Nucleus accumbens (tissue), 56 donors: ENCODE measurements around the gene G6PC3.

ENCODE experiments used
- DNase-seq, 56 donors: peaks; one replicate each; lab custom pipeline; 2025; lab: John Stamatoyannopoulos, UW

G6PC3 gene

GRCh38 chr17:44102849-44103622 is 32.5 kb downstream of the G6PC3 start:
- no peak for DNase-seq

DNA sequence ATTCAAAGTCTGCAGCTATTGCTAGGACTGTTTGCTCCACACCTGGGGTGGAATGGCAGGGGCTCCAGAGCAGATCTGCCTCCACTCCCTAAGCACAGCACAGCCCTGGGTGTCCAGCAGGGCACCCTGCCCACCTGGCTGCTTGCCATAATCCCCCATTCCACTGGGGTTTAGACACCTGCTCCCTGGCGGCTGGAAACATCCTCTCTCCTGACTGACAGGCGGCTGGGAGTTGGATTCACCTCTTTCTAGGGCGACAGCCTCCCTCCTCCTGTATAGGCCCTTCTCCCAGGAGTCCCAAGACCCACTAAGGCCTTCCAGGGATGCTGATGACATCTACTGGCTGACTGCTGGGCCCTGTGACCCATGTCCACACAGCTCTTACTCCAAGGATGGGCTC is 34.9 kb downstream of the G6PC3 start:
- no peak for DNase-seq

DNA sequence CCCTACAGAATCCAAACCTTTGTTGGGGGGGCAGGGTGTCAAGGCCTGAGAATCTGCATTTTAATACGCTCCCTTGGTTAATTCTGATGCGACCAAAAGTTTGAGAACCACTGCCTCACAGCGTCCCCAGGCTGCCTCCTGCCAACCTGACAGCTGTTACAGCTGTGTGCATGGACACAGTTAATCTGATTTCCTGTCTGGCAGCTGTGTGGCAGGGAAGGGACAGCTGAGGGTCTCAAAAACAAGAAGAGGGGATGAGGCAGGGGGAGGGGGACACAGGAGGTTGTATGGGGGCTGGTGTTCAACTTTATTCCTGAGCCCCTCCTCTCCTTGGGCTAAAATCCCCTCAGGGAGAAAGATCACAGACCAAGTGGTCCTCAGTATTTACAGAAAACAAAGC is 35.4 kb downstream of the G6PC3 start:
- DNase-seq: no peak

DNA sequence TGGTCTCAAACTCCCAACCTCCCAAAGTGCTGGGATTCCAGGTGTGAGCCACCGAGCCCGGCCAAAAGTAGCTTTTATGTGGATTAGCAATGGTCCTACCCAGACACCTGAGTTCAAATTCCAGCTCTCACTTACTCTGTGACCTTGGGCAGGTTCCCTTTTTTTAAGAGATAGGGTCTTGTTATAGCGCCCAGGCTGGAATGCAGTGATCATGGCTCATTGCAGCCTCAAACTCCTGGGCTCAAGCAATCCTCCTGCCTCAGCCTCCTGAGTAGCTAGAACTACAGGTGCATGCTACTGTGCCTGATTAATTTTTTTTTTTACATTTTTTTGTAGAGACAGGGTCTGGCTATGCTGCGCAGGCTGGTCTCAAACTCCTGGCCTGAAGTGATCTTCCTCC is 36.3 kb downstream of the G6PC3 start:
- DNase-seq: no peak

DNA sequence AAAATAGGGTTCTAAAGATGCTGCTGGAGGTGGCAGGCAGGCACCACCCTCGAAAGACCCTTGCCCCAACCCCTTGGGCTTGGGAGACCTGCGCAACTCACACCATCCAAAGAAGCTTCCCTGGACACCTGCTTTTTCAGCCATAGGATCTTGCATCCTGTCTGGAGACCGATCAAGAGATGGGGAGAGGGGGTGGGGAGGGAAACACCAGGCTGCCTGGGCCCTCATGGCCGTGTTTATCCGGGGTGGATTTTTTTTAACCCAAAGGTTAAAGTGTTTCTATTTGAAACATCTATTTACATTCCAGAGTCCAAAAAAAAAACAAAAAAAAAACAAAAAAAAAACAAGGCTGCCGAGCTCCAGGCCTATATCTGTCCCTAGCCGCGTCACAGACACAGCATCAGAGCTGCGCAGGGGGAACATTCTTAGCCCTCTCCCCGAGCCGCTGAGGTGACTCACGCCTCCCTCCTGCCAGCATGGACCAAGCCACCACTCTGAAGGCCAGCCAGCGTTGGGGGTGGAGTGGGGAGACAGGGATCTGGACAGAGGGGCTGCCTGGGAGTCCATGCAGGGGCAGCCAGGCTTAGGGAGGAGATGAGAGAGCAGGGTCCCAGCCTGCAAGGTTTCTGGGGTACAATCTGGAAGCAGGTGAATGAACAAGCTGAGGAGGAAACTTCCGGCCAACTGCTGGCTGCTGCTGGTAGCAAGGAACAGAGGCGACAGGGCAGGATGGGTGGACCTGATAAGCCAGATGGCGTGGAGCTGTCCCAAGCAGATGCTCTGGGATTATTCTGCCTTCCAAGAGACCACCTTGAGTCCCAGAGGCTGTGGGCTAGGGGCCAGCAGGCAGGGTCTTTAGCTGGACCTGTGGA is 38.1 kb downstream of the G6PC3 start:
- DNase-seq: peak in 17 of 56 donors; percentile 9 to 76 (median 31)

DNA sequence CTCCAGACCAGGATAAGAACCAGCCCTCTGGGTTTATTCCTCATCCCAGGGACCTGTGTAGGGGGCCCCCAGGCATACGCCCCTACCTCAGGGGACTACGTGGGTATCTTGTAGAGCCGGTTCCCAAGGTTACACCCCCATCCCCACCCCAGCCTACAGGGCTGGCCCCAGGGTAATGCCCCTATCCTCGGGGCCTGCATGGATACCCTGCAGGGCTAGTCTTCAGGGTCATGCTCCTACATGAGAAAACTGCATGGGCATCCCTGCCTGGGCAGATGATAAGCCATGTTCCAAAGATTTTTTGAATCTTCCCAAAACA is 38.7 kb downstream of the G6PC3 start:
- DNase-seq: no peak

DNA sequence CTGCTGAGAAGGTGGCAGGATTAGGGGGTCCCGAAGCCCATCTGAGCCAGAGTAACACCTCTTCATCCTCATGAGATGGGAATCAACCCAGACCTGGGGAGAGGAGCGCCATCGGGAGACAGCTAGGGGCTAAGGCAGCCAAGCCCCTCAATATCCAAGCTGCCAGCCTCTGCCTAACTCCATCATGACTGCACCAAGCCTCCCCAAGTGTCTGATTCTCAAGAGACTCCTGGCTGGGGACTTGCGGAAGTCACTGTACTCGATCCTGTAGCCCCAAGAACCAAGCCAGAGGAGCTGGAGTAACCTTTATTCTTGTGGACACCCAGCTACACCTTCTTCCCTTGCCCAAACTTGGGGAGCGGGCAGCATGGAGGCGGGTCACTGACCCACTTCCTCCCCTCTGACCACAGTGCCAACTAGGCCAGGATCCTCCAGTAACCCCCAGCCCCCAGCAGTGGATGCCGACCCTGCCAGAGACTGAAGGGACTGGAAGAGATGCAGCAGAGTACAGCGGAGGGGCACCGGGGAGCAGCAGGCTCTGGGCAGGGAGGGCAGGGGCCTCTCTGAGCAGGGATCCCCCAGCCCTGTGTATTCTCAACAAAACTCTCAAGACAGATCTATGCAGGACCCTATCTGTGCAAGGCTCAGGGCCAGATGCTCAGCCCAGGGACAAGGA is 39.6 kb downstream of the G6PC3 start:
- peak in 1 of 56 donors; percentile 16 for DNase-seq

- peak; percentile 65 to 99 (median 97) for DNase-seq
These were observed 40.5 kb downstream of the G6PC3 start for GRCh38 chr17:44110823-44111633.

DNA sequence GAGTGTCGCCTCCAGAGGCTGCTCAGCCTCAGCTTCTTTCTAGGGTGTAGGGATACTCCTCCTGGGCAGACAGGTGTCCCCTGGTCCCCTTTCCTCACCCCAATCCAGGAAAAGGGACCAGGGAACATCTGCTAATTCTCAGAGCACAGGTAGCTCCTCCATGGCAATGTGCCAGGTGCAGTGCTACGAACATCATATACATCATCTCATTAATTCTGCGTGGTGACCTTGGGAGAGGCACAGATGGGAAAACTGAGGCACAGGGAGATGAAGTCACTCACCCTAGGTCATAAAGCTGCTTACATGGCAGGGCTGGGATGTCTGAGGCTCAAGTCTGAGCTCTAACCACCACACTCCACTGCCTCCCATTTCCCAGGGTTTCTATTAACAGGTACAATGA is 41.2 kb downstream of the G6PC3 start:
- peak in 1 of 56 donors; percentile 18 for DNase-seq

DNA sequence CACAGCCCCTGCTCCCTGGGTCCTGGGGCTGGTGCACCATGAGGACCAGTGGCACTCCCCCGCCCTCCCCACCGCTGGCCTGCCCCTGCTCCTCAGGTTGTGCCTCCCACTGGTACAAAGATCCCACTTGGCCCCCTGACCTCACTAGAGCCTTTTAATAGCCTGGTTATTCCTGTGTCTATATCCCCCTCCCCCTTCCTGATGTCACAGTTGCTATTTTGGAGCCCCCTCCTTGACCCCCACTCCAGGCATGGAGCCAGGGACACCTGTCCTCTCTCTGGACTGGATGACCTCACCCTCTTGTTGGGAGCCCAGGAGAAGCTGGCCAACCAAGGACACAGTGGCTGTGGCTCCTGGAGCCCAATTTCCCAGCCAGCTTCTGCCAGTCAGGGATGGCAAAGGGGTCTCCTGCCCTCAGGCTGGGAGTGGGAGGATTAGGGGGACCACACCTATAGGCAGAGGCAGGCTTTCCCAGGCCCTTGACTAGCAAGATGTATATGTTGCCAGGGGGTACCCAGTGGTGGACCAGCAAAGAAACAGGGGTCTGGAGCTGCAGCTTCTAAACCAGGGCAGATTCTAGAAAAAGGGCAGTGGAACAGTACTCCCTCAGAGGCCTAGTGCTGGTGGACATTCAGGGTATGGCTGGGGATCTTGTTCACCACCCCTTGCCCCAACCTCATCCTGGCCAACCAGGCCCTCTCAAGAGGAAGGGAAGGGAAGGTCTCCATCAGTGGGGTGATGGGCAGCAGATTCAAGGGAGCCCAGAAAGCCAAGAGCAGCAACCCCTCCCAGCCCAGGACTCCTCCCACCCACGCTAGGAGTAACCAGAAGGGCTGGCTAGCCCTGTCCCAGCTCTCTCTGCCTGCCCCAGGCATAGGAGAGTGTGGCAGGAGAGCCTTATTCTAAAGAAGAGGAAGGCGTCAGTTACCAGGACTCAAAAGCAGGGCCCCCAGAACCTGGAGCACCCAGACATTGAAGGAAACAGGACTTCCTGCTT is 42.0 kb downstream of the G6PC3 start:
- peak in 1 of 56 donors; percentile 24 for DNase-seq

- no peak for DNase-seq
These were observed 42.8 kb downstream of the G6PC3 start for GRCh38 chr17:44113382-44113781.

DNA sequence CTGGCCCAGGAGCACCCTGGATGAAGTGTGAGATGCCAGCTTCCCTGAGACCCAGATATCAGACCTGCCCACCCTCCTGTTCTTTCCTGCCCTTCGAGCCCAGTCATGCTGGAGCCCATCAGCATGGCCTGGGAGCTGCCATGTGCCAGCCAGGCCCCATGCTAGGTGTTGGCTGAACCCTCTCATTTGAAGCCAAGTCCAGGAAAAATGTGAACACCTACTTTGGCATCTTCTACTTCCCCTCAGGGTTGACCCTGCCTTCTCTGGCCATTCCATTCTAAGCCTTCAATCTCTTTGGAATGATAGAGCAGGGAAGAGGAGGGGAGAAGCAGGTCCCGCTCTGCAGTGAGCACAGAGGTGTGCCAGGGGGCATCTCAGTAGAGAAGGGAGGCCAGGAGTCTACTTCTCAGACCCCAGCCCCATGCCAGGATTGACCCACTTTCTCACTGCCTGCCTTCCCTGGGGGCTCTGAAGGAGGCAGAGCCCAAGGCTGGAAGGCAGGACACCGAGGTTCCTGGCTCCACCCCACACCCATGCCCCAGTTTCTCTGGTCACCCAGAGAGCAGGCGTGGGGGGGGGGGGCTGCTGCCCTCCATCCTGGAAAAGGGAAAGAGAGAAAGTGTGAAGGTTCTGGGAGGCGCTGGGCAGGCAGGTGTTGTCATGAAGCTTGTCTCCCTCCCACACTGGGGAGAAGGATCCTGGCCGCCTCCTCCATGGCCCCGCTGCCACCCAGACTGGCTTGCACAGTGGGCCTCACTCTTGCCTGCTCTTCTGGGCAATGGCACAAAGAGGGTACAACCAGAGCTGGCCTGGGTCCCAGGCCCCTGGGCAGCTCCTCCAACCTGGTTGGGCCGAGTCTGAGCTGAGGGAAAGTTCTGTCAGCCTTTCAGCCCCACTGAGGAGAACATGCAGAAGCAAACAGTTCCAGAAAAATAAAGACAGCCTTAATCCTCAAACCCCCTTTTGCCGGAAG is 43.6 kb downstream of the G6PC3 start:
- peak in 20 of 56 donors; percentile 3 to 61 (median 36) for DNase-seq

- DNase-seq: peak in 20 of 56 donors; percentile 10 to 47 (median 21)
These were observed 45.3 kb downstream of the G6PC3 start for GRCh38 chr17:44115585-44116415.

DNA sequence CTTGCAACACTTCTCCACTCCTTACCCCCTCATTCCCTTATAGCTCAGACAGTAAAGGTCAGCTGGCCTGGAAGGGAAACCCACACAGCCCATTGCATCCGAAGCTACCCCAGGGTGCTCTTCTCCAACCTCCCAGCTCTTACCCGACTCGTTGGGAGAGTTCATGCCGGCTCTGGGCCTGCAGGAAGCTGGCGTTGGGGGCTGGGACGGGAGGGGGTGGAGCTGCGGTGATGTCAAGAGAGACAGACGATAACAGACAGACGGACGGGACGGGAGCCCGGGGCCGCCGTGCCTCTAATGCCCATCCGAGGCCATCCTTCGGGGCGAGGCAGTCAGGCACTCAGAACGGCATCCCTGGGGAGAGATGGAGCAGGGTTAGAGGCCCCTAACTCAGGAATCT is 46.8 kb downstream of the G6PC3 start:
- no peak for DNase-seq

GRCh38 chr17:44118427-44119050 is 48.0 kb downstream of the G6PC3 start:
- no peak for DNase-seq

GRCh38 chr17:44119062-44119461 is 48.5 kb downstream of the G6PC3 start:
- no peak for DNase-seq

GRCh38 chr17:44119798-44120197 is 49.3 kb downstream of the G6PC3 start:
- no peak for DNase-seq
